ENCODE measurements around the gene GMDS.
A peak's percentile ranks its signal among the peaks of the same experiment; 100 is the strongest.

GMDS gene

DNA sequence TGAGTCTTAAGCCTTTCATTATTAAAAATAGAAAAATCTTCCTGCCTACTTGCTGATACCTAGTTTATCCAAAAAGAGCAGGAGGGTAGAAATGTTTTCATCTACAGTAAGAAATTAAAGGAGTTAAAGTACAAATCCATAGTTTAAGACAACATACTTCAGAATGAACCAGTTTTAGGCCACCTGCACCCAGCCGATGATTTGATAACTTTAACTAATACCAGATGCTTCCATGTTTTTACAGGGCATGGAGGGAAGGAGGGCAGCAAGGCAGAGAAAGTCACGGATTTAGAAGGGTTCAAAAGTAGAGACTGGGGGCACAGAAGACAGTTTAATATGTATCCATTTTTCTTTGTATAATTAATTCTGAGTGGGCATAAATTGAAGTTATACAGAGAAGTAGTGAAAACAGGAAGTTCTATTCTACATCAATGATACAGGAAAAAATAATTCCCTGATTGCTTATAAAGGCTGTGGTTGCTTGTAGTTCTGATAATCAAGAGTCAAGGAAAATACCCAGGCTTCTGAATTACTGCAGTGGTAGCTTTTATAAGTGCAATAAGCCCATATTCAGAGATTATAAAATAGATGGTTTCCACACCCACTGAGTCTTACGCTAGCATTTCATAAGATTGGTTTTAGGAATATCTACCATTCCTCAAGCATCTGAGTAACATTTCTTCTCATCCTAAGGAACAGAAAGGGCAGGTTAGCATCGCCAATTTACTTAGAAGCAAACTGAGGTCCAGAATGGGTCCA is 72.0 kb downstream of the GMDS start:
- DNase-seq: no peak

DNA sequence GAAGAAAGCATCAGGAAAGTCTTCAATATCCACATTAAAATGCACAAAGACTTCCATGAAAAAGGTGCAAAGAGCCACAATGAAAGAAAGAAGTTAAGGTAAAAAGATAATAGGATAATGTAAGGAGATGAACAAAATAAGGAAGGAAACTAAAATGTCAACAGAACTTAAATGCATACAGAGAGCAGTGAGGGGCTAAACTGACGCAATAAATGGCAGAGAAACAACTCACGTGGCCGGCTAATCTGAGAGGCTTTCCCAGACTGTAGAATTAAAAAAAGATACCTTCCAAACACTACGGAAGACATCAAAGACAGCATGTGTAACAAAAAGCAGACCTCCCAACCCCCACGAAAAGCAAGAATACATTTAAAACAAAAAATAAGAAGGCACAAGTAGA is 73.7 kb downstream of the GMDS start:
- DNase-seq: peak; percentile 8

DNA sequence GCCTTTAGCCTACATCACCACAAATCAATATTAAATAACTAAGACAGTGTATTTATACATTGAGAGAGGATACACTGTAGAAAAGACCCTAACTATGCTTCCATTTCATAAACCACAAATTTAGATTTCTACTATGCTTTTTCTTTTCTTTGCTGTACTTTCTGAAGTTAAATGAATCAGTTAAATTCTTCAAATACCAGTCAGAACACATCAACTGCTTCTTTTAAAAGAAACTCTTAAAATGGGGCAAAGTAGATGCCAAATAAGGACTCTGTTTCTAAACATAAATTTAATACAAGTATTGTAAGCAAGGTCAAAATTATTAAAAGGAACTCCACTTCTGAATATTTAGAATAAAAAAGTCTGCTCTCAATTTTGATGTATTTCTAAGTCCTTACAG is 76.9 kb downstream of the GMDS start:
- DNase-seq: no peak

DNA sequence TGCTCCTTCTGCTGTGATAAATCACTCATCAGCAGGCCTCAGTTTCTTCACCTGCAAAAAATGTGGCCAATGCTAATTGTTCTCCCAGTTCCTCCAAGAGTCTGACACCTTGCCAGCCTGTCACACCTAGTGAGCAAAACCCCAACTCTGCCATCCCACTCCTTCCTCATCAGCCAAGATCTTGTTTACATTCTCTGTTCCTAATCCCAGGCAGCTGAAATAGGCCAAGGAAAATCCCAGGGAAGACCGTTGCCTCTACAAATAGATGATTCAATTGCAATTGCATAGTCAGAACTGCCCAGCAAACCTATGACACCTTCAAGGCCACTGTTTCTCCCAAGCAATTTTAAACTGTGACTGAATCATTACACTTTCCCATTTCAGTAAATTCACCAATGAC is 78.7 kb downstream of the GMDS start:
- DNase-seq: no peak

DNA sequence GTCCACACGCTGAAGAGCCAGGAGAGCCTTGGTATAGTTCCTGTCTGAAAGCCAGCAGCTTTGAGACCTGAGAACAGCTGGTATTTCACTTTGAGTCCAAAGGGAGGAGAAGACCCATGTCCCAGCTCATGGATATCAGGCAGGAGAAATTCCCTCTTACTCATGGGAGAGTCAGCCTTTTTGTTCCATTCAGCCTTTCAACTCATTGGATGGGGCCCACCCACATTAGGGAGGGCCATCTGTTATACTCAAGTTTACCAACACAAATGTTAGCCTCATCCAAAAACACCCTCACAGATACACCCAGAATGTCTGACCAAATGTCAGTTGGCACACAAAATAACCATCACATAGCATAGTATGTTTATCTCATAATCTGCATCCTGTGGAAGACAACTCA is 80.1 kb downstream of the GMDS start:
- no peak for DNase-seq

DNA sequence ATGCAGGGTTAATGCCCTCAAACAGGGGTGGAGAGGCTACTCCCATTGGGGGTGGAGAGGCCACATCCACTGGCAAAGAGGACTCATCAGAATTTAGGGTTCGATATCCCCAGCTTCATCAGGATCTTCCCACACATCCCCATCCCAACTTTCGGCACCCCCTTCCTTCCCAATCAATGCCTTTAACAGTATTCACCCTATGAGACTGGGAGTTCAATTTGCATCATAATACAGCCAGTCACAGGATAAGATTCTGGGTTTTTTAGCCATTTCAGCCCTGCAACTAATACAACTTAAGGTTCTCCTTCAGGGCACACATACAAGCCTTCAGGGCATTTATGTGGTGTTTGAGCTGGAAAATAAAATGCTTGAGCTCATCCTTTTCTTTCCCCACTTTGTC is 80.9 kb downstream of the GMDS start:
- DNase-seq: no peak

DNA sequence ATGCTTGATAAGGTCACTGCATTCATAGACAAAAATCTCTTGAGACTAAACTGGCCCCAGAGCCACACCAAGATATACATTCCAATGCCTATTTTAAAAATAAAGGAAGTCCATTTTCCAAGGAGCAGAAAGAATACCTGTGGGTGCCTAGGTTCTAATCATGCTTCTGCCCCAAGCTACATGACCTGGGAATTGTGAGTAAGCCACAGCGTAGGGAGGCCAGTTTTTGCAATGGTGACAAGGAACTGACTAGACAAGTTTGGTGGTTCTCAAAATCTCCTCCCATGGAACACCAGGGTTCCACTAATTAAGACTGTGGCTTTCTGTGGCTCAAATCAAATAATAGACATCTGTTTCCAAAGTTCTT is 83.3 kb downstream of the GMDS start:
- no peak for DNase-seq

DNA sequence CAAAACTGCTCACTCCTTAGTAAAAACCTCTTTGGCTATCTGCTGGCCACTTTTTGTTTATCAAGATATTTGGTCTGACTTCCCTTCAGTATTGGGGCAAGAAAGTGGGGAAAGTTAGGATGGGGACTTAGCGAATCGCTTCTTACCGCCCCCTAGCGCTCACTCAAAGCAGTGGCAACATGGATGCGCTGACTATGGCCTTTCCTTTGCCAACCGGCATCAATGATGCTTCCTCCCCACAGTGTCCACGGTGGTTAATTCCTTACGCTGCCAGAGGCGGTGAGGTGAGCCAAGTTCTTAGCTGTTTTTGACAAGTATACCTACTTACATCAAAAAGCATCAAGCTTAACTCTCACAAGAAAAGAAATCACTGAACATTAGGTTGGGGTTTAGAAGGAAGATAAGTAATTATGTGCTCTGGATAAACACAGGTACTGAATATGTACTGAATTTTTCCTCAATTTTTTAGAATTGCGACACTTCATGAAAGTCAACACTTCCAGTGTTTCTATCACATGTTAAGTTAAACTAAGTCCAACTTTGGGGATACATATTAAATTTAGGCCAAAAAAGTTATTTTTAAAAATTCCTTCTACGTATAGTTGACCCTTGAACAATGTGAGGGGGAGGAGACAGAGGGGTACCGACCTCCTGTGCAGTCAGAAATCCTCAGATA is 86.7 kb downstream of the GMDS start:
- no peak for DNase-seq

DNA sequence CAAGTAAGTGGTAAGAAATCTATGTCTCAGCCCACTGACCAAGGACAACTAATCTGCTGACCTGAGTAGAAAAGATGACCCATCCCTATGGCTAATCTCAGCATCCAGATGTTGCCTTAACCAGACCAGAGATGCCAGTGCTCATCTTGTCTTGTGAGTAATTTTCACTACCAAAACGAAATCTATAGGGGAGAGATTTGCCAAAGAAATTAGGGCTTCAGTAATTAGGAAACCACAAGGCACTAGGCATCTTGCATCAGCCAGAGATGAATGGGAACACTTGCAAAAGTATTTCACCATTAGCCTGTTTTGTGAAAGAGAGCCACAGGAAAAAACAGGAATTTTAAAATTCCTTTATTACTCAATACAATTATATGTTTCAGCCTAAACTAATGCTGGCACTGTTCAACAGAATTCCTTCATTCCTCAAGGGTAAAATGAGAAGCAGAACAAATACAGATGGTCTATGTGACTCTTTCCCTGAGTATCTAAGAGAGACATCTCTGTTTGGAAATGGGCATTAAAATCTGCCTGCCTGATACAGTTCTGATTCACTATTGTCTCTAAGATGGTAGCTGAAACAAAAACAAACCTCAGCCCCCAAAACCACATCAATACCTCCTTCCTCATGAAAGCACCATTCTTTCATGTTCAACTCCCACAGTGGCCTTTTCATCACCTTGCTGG is 87.8 kb downstream of the GMDS start:
- DNase-seq: peak; percentile 35

DNA sequence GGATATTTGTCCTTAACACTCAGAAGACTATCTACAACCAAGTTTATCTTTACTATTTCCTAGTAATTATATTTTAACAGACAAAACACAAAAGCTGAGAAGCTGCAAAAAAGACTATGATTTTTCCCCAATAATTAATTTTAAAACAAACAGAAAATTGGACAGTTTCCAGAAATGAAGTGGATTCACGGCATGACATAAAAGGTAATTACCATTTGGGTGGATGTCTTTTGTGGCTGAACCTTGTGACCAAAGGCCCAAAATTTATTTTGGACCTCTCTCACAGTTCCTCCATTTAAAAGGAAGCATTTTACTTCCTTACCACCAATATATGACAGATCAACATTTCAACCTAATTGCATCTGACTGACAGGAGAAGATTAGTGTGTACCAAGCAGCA is 90.2 kb downstream of the GMDS start:
- no peak for DNase-seq

DNA sequence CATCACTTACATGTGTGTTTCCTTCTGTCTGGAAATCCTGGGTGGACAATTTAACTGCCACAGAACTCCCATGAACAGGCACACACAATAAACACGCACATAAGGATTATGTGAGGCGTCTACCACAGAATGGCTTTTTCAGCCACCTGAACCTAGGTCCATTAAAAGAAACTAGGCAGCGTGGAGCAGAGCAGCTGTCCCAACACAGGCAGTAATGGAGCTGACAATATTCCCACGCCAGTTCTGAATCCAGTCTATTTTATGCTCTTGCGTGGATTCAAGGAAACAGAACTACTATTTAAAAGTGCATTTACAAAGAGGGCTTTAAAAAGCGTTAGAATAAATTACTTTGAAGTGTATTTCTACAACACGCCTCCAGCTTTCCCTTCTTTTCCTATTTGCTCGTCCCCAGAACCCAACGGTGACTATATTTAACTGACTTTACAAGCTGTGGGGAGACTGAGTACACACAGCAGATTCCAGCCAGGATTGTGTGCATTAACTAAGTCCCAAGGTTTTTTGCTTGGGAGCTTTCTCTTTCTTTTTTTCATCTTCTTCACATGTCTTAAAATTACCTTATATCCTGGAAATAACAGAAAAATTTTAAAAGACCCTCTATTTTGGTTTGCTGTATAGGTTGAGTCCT is 95.9 kb downstream of the GMDS start:
- no peak for DNase-seq

DNA sequence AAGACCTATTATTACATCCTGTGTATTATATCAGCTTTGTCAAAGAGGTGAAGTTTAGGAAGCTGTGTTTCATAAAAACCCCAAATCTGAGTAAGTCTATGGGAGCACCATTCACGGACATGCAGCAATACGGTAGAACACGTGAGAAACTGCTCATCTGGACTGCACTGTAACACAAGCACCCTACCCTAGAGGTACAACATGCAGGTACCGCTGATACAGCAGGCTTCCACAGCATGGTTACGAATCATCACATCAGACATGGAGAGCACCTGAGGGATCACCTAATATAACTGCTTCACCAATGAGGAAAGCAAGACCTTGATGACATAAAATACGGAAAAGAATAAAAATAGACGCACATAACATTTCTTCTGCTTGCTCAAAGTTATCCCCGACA is 96.7 kb downstream of the GMDS start:
- no peak for DNase-seq

DNA sequence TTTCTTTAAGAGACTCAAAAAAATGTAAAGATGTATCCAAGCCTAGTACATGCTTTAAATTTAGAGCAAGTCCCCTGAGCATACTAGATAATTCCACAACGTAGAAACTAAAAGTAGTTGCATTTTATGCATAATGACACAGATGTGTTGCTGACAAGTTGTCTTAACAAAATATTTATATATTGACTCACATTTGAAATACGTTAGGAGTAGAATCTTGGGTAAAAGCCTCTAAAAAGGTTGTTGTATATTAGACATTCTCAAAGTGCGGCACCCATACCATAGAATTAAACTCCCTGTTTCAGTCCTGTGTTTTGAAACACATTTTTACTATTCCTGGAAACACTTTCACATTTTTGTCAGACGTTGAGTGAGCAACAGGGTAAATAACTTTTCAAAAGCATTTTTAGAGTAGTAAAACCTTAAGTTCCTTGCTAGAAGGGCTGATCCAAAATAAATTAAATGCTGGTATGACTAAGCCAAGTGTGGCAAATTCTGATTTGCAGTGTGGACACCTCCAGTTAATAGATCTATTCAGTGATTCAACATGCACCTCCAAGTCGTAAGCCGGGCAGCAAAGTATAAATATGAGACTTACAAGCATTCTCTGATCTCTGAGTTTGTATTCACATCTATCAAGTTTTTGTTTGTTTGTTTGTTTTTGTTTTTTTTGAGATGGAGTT is 97.5 kb downstream of the GMDS start:
- no peak for DNase-seq

DNA sequence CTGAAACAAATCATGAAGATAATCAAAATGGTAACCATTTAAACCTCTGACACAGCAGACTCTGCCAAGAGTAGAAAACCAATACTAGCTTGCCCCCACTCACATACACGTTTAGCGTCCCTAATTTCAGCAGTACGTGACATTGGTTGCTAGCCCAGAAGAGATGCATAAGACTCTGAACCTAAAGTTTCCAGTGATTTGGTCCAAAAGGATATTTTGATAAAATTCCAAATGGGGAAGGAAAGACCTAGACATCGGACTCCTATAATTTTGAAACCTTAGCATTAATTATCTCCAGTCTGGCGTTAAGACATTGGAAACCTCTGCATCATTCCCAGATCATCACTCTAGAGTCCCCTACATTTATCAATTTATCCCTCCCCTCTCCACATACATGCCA is 98.1 kb downstream of the GMDS start:
- no peak for DNase-seq

DNA sequence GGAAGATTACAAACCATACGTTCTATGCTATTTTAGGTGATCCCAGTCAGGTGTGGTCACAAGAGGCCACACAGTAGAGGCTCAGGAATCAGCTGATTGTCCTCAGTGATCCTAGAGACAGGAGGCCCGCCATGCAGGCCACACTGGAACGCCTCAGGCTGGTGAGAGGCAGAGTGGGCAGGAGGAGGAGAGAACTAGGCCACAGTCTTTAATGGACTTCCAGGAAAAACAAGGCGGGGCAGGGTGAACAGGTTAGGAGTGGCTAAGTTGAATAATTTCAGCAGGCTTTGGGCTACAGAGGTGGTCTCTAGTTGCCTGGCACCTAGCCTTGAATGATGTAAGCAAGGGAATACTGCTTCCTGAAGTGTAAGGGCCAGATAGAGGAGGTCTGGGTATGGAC is 101.2 kb downstream of the GMDS start:
- no peak for DNase-seq

DNA sequence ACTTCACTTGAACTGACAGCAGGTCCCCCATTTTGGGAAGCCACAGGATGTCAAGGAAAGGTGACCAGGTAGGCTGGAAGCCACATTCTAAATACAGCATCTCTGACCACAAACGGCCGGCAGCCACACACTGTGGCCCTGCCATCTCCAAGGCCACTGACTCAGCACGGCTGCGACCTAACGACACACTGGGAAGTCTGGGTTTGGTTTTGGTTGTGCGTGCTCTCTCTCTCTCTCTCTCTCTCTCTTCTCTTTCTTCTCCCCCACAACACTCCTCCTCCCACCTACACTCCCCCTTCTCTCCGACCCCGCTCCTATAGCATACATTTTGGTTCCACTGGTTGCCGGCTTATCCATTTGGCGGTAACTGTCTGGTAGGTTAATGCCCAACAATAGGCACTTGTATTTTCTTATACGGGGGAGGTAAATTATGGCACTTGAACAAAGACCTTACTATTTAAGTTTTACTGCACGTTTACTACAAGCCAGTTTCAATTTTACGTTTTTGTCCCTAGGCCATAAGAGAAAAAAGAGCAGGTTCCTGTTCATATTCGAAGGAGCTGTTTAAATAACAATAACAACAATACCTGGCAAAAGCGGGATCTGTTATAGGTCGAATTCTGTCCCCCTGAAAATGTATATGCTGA is 103.6 kb downstream of the GMDS start:
- no peak for DNase-seq

DNA sequence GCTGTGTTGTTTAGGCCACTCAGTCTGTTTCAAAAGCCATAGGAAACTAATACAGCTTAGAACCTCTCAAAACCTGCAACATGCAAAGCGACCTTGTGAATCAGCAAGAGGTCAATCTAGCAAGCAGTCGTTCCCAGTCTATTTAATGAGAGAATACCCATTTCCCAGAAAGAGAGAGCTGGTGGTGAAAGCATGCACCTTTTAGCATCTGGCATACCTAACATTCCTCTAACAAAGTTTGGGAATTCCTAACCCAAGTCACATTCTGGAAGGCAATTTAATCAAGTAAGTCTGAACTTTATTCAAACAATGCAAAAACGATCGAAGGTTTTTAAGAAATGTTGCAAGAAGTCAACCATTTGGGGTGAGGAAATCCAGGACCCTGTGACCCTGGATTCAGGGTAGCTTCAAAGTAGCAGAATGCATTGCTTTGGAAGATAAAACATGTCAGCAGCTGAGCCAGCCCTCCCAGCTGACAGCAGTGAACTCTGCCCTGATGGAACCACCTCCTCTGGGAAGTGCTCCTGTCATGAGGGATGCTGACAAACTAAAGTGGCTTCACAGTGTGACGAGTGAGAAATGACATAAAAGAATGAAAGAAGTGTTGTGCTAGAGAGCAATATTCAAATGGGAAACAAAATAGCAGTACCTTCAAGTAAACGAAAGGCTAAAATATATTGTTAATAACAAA is 104.8 kb downstream of the GMDS start:
- no peak for DNase-seq

DNA sequence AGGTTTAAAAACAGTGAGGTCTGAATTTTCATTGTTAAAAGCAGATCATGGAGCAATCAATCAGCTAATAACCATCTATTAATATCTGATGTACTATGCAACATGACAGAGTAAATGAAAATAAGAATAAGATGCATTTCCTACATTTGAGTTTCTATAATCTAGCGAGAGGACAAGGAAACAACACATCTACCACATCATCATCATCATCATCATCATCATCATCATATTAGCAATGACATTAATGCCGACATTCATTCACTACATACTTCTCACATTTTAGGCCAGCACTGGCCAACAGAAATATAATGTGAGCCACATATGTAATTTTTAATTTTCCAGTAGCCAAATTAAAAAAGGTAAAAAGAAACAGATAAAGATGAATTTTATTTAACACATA is 110.0 kb downstream of the GMDS start:
- no peak for DNase-seq

DNA sequence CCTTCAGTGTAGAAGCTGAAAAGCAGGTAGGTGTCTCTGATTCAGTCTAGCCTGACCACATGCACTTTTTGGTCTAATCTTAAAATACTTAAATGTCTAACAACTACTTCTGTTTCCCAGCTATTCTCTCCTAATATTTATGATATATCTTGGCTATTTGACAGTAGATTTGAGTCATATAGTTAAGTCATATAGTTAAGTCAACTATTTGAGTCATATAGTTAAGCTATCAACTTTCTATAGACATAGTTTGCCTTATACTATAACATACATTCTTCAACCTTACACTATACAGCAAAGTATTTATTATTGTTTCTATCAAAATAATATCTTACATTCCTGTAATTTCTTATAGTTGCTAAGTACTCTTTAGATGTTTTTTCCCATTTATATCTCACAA is 110.9 kb downstream of the GMDS start:
- DNase-seq: no peak

DNA sequence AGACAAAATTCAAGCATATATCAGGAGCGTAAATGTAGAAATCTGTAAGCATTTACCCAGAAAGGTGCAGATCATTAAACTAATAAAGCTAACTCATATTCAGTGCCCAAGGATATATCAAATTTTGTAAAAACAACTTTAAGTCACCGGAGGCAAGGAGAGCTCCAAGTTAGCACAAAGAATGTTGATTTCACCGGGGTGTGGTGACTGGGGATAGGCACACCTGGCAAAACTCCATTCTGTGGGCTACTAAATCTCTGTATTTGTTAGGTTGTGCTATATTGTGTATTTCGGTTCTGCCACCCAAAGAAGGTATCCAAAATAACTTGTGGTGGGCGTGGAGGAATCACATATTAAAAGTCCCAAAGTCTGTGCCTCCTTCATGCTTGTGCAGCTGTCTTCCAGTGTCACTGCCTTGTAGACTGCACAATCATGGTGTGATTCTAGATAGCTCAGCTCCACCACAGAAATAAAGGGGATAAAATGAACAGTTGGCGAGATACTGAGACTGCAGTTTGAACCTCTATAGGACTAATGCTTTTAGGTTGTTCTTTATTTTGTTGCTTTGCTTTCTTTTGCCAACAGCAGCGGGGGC is 111.6 kb downstream of the GMDS start:
- no peak for DNase-seq

DNA sequence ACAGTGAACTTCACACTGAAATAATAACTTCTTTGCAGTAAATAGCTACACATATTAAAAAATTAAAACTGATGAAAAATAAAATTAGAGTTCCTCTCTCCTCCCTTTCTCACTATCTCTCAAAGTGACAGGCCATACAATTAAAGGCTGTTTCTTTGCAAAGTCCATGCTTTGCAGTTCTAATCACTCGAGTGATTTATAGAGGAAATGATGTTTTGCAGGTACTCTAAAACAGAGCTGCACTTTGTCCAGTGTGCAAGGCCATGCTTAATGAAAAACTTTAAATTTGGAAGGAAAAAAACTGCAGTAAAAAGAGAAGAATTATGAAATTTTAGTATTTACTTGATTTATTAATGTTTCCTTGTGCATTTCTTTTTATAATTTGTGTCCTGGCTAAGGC is 112.5 kb downstream of the GMDS start:
- no peak for DNase-seq

DNA sequence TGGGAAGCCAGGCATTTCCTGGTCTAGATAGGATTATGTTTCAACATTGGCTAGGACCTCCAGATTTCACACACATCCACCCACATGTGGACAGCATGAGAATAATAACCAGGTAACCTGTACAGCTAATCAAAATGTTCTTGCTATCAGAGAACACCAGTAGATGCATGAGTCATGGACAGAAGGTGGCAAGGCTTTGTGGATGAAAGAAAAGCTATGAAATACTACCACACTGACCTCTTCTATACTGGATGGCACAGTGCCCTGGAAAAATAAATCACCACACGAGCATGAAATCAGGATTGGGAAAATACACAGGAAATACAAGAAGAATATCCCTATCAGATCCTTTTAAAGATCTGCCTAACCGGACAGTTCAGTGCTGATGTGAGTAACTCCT is 113.0 kb downstream of the GMDS start:
- DNase-seq: no peak
